ENCODE results near the gene SERPINB1.

DNA sequence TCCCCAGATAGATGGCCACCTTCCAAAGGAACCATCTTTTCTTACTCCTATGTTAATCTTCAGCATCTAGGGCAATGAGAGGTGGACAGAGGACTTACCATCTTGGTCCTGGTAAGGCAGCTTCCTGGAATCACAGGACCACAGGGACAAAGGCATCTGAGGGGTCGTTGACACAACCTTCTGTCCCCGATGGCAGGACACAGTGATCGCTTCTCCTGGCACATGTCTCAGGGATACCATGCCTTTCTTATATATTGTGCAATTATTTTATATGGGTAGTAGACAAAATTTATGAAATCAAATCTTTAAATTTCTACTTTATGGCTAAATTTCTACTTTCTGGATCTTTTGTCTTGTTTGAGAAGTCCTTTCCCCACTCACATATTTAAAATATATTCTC is 20.1 kb downstream of the SERPINB1 start:
- TF ChIP-seq POLR2A (IDR thresholded peaks at IDR 0.05) (no peak), EP300 (IDR thresholded peaks at IDR 0.05) (no peak)
- TF ChIP-seq, protein P1, sequence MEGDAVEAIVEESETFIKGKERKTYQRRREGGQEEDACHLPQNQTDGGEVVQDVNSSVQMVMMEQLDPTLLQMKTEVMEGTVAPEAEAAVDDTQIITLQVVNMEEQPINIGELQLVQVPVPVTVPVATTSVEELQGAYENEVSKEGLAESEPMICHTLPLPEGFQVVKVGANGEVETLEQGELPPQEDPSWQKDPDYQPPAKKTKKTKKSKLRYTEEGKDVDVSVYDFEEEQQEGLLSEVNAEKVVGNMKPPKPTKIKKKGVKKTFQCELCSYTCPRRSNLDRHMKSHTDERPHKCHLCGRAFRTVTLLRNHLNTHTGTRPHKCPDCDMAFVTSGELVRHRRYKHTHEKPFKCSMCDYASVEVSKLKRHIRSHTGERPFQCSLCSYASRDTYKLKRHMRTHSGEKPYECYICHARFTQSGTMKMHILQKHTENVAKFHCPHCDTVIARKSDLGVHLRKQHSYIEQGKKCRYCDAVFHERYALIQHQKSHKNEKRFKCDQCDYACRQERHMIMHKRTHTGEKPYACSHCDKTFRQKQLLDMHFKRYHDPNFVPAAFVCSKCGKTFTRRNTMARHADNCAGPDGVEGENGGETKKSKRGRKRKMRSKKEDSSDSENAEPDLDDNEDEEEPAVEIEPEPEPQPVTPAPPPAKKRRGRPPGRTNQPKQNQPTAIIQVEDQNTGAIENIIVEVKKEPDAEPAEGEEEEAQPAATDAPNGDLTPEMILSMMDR (IDR thresholded peaks at IDR 0.05) = no peak
